Activated T-helper 2 cell treated with anti-CD3 and anti-CD28 coated beads, Interferon-gamma antibody, Interleukin-2, Interleukin-4, amounts not matched to agents 10 μg/mL and 5 μg/mL and 100 μg/mL, durations not matched to agents 14 hours and 24 hours and 36 hours (primary cell): ENCODE data around the gene RNF40. TPM values are rescaled to one million over a fixed set of nuclear protein-coding genes. Genes with fewer than 3 reads are reported as not detected.
A peak's percentile ranks its signal among the peaks of the same experiment; 100 is the strongest.

Experiments used
- DNase-seq: peaks from one replicate; pipeline ENCODE4 v3.0.0; 2021; ENCODE audit warnings: low spot score
- H3K27ac Mint-ChIP-seq: one replicate; pipeline ENCODE4 v1.8.0; 2021; ENCODE audit warnings: mixed read lengths
- H3K27me3 Mint-ChIP-seq: one replicate; pipeline ENCODE4 v1.8.0; 2021; ENCODE audit warnings: low read depth, mixed read lengths
- H3K36me3 Mint-ChIP-seq: one replicate; pipeline ENCODE4 v1.8.0; 2021; ENCODE audit warnings: low read depth, mixed read lengths
- H3K4me1 Mint-ChIP-seq: one replicate; pipeline ENCODE4 v1.8.0; 2021; ENCODE audit warnings: low read depth, mixed read lengths
- H3K4me3 Mint-ChIP-seq: one replicate; pipeline ENCODE4 v1.8.0; 2021; ENCODE audit warnings: low read depth, mild to moderate bottlenecking, moderate library complexity, mixed read lengths
- H3K9me3 Mint-ChIP-seq: one replicate; pipeline ENCODE4 v1.8.0; 2021; ENCODE audit warnings: mixed read lengths
- intact Hi-C: fragments of 100-400 bp; cut with micrococcal nuclease; formaldehyde crosslinking; loops from one replicate; pipeline ENCODE4 v1.15.1; 2023
- total RNA-seq: library from RNA; stranded (reverse); gene quantifications from 2 replicates; pipeline ENCODE4 v1.2.3, GENCODE V29; 2022

RNF40 gene
- total RNA-seq, 1 donor from 2014 or later, result 83.8 TPM

DNA sequence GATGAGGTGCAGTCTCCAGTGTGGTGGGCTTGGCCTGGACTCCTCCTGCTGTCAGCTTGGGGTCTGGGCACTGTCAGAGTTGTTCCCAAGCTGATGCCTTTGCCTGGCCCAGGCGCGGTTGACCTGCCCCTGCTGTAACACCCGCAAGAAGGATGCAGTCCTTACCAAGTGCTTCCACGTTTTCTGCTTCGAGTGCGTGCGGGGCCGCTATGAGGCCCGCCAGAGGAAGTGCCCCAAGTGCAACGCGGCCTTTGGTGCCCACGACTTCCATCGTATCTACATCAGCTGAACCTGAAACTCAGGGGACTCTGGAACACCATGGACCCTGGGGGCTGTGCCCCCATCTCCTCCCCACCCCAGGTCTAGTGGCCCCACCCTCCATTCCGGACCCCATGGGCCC, 11.7 kb downstream of the RNF40 start:
- DNase-seq, result no peak
- Mint-ChIP-seq H3K4me3 (no peak overlapping the region), H3K27ac (no peak overlapping the region), H3K27me3 (no peaks in the 10 kb centered on the region), H3K4me1 (peaks cover 12% of the 10 kb centered on the region), H3K9me3 (no peaks in the 10 kb centered on the region), H3K36me3 (peaks cover 55% of the 10 kb centered on the region)
- intact Hi-C loops, result no loop called here

DNA sequence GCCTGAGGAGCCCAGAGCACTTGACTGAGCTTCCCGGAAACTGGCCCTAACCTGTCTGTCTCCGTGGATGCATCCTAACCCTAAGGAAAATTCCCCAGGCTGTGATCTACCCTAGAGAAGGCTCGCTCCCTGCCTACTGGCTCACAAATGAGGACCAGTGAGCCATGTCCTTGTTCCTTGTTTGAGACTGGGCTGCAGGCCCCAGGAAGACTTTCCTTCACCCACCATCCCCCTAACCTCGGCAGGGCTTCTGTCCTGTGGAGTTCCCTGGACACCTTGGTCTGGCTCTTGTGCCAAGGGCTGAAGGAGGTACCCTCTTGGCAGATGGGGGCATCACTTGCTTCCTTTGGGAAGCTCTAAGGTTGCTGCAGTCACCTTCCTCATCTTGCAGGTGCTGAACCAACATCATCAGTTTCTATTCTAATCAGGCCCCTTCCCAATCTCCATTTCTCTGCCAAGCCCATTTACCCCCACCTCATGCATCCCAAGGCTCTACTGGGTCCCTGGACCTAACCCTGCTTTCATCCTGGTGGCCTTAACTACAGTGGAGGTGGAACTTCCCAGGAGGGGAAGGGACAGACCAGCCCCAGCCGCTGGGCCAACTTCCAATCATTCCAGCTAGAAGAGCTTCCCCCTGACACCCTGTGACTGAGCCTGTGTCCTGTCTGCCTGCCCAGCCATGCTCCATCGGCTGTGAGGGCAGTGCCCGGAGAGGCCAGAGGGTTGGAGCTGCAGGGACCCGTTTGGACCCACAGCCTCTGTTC, 12.4 kb downstream of the RNF40 start:
- peak overlapping the region; percentile 24 for H3K27ac Mint-ChIP-seq
- intact Hi-C loops, result no loop called here
- no peaks in the 10 kb centered on the region for H3K27me3 Mint-ChIP-seq
- peaks cover 48% of the 10 kb centered on the region for H3K36me3 Mint-ChIP-seq
- no peak for DNase-seq
- peak overlapping the region; percentile 93 for H3K4me3 Mint-ChIP-seq
- no peaks in the 10 kb centered on the region for H3K9me3 Mint-ChIP-seq
- peaks cover 12% of the 10 kb centered on the region for H3K4me1 Mint-ChIP-seq

DNA sequence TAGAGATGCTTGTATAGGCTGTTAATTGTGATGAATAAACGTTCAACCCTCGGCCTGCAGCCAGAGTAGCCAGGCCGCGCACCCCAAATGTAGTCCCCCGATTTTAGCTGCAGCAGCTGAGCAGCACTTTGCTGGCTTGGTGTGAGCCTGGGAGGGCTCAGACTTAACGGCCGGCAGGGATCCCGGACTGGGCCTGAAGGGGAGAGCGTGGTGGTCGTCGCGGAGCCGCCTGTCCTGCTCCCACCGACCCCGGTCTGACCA, 12.9 kb downstream of the RNF40 start:
- Mint-ChIP-seq H3K4me1 (peaks cover 12% of the 10 kb centered on the region), H3K27me3 (no peaks in the 10 kb centered on the region), H3K4me3 (peak overlapping the region; percentile 93), H3K9me3 (no peaks in the 10 kb centered on the region), H3K27ac (peak overlapping the region; percentile 94), H3K36me3 (peaks cover 46% of the 10 kb centered on the region)
- intact Hi-C loops, result no loop called here
- no peak for DNase-seq

DNA sequence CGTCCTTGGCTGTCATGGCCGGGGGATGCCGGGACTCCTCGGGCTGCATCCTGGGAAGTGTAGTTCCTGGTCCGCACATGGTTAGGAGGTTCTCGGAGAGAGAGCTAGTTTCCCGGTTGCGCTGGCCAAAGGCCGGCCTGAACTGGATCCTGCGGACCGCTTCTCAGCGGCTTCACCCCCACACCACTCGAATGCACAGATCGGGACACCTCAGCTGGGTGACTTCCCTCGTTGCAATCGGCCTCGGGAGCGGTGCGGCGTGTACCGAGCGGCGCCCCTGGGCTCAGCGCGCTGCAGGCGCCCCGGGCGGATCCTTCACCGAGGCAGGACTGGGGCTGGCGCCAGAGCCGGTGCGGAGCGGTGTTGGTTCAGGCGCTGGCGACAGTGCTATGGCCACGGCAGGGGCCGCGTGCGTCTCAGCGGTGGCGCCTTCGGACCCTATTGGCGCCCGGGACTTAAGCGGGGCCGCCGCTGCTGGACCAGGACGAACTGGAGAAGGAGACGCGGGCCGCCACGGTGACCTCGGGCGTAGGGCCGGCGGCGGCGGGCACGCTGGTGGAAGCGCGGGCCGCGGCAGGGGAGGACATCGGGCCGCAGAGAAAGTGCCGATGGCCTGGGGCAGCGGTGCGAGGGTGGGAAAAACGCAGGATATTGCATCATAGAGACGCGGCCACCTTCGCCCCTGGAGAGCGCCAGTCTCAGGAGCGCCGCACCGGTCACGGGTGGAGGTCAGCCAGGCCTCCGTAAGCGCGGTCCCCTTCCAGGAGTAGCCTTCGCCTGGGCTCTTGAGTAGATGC, 13.5 kb downstream of the RNF40 start:
- peak overlapping the region; percentile 93 for H3K4me3 Mint-ChIP-seq
- intact Hi-C loops, result loop anchor here (1.0 kb wide), 1 partner anchor 39 kb away; no protein-coding TSS in a partner anchor
- H3K27ac Mint-ChIP-seq, result peak overlapping the region; percentile 94
- H3K9me3 Mint-ChIP-seq, result no peaks in the 10 kb centered on the region
- H3K4me1 Mint-ChIP-seq, result peaks cover 12% of the 10 kb centered on the region
- H3K27me3 Mint-ChIP-seq, result no peaks in the 10 kb centered on the region
- peaks cover 41% of the 10 kb centered on the region for H3K36me3 Mint-ChIP-seq
- peak; percentile 54 for DNase-seq

DNA sequence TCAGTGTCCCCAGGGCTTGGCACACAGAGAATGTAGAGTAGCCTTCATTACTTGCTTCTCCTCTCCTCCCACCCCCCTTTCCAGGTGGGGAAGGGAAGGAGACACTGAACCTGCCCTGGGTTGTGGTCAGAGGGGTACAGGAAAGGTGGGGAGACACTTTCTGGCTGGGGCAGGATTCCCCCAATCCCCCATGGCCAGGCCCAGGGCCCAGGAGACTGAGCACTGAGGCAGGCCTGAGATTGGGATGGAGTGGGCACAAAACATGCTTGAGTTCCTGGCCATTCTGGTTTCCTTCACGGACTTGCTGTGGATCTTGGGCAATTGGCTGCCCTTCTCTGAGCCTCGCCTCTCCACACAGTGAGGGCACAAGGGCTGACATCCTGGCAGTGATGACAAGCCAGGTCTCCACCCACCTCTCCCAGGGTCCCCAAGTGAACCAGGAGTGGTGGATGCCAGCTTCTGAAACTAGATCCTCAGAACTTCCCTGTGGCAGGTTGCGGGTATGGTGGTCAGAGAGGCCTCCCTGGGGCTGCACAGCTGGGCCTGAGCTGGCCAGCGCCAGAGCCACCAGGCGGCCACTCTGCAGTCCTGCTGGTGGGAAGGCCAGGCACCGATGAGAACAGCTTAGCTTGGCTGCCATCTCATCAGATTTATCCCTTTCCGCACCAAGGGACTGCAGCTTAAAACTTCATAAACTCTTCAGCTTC, 15.6 kb downstream of the RNF40 start:
- Mint-ChIP-seq H3K36me3 (peaks cover 21% of the 10 kb centered on the region), H3K4me3 (peak overlapping the region; percentile 93), H3K27me3 (no peaks in the 10 kb centered on the region), H3K27ac (no peak overlapping the region), H3K4me1 (peaks cover 12% of the 10 kb centered on the region), H3K9me3 (no peaks in the 10 kb centered on the region)
- intact Hi-C loops, result no loop called here
- DNase-seq, result no peak

DNA sequence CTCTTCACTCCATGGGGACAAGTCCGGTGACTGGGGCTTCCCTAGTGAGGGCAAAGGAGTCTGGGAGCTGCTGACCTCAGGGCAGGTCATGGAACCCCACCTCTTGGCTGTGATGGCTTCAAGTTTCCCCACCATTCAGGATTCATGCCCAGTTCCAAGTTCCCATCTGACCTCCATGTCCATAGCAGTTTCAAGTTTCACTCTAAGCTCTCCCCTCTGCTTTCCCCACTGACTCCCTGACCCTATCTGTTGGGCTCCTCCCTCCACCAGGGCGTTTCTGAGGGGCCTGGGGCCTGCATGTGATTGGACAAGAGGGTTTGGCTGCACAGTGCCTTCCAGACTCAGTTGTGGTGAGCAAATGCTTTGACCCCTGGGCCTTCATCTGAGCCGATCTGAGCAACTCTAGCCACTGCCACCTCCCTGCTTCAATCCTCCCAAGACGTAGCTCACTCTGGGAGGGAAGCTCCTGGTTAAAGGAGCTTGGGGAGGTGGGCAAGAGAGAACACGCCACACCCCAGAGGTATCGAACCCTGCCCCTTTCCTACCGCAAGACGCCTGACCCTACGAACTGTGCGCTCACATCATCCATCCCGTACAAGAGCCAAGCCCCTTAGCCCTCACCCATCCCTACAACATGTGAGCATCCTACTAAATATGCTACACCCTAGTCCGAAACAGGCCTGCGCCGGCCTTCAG, 16.6 kb downstream of the RNF40 start:
- H3K4me1 Mint-ChIP-seq, result peaks cover 12% of the 10 kb centered on the region

DNA sequence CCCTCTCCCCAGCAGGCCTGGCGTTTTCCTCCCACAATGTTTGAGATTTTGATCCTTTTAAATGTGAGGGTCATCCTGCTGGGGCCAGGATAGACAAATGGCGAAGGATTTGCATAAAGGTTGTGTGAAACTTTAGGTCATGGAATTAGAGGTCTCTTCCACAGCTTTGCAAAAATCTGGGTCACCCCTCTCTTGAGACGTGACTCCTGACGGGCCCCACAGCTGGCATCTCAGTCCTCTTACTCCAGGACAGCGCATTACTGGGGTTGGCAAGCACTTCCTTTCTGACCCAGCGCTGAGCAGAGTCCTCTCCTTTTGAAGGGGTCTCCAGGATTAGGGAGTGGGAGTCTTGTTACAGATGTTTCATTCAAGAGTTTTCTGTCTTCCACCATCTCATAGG, 17.5 kb downstream of the RNF40 start:
- intact Hi-C loops, result no loop called here
- H3K9me3 Mint-ChIP-seq, result no peaks in the 10 kb centered on the region

More for the DNA sequence above, 16.6 kb downstream of the RNF40 start:
- no peaks in the 10 kb centered on the region for H3K9me3 Mint-ChIP-seq
- peaks cover 14% of the 10 kb centered on the region for H3K36me3 Mint-ChIP-seq
- intact Hi-C loops, result no loop called here
- H3K4me3 Mint-ChIP-seq, result peak overlapping the region; percentile 4
- H3K27me3 Mint-ChIP-seq, result no peaks in the 10 kb centered on the region
- no peak for DNase-seq
- H3K27ac Mint-ChIP-seq, result no peak overlapping the region

DNA sequence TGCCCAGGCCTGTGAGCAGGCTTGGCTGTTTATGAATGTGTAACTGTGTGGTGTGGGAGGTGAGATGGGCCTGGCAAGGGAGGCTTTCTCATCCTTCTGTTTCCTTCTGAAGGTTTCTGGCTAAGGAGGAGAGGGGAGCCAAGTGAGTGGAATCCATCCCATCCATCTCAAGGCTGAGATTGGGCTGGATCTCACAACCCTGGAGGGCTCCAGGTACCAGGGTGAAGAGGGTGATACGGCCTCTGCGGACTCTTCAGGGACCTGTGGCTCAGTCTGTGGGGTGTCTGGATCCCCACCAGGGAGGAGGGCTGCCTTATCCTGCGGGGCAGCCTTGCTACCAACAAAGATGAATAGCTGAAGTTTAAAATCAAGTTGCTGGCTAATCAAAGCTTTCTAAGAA, 17.9 kb downstream of the RNF40 start:
- no peak overlapping the region for H3K4me3 Mint-ChIP-seq
- intact Hi-C loops, result no loop called here

More for the DNA sequence above, 17.5 kb downstream of the RNF40 start:
- H3K27ac Mint-ChIP-seq, result no peak overlapping the region
- peaks cover 12% of the 10 kb centered on the region for H3K4me1 Mint-ChIP-seq
- H3K4me3 Mint-ChIP-seq, result no peak overlapping the region
- DNase-seq, result no peak
- H3K36me3 Mint-ChIP-seq, result peaks cover 10% of the 10 kb centered on the region
- H3K27me3 Mint-ChIP-seq, result peaks cover 2% of the 10 kb centered on the region

DNA sequence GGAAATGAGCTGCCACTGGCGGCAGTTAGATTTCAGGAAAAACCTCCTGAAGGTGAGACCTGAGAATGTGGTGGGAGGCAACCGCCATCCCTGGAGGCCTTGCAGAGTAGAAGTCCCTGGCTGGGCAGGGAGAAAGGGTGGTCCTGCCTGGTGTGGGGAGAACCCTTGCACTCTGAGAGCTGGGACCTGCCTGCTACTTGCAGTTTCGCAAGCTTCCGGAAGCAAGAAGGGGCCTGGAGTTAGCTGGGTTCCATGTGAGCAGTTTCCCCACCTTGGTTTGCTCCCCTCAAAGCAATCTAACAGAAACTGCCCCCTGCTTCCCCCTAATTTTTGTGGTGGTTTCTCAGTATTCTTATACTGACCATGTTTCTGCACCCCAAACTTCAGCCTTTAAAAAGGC, 18.4 kb downstream of the RNF40 start:
- Mint-ChIP-seq H3K27ac (no peak overlapping the region), H3K27me3 (peaks cover 10% of the 10 kb centered on the region), H3K4me3 (no peak overlapping the region), H3K9me3 (no peaks in the 10 kb centered on the region), H3K36me3 (peaks cover 6% of the 10 kb centered on the region), H3K4me1 (peaks cover 4% of the 10 kb centered on the region)
- intact Hi-C loops, result no loop called here
- no peak for DNase-seq

More for the DNA sequence above, 17.9 kb downstream of the RNF40 start:
- Mint-ChIP-seq H3K36me3 (peaks cover 10% of the 10 kb centered on the region), H3K9me3 (no peaks in the 10 kb centered on the region), H3K4me1 (peaks cover 8% of the 10 kb centered on the region), H3K27me3 (peaks cover 4% of the 10 kb centered on the region), H3K27ac (no peak overlapping the region)
- no peak for DNase-seq

DNA sequence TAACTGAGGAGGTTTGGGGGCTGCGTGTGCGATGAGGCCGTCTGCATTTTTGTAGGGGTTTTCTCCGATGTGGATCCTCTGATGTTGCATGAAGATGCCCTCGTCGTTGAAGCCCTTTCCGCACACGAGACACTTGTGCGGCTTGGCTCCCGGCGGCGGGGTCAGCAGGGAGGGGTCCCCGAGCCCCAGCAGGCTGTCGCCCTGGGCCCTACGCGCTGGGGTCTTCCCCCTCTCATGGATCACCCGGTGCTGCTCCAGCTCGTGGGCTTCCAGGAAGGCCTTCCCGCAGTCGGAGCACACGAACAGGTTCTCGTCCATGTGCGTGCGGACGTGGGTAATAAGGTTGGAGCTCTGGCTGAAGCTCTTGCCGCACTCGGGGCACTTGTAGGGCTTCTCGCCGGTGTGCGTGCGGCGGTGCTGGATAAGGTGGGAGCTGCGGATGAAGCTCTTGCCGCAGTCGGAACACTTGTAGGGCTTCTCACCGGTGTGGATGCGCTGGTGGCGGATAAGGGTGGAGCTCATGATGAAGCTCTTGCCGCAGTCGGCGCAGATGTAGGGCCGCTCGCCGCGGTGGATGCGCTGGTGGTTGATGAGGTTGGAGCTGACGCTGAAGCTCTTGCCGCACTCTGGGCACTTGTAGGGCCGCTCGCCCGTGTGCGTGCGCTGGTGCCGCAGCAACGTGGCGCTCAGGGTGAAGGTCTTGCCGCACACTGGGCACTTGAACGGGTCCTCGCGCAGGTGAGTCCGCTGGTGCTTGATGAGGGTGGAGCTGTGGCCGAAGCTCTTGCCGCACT, 20.6 kb downstream of the RNF40 start:
- Mint-ChIP-seq H3K27ac (no peak overlapping the region), H3K27me3 (peaks cover 24% of the 10 kb centered on the region), H3K4me1 (peaks cover 1% of the 10 kb centered on the region), H3K9me3 (no peaks in the 10 kb centered on the region), H3K36me3 (no peaks in the 10 kb centered on the region), H3K4me3 (no peak overlapping the region)
- DNase-seq, result no peak
- intact Hi-C loops, result no loop called here

DNA sequence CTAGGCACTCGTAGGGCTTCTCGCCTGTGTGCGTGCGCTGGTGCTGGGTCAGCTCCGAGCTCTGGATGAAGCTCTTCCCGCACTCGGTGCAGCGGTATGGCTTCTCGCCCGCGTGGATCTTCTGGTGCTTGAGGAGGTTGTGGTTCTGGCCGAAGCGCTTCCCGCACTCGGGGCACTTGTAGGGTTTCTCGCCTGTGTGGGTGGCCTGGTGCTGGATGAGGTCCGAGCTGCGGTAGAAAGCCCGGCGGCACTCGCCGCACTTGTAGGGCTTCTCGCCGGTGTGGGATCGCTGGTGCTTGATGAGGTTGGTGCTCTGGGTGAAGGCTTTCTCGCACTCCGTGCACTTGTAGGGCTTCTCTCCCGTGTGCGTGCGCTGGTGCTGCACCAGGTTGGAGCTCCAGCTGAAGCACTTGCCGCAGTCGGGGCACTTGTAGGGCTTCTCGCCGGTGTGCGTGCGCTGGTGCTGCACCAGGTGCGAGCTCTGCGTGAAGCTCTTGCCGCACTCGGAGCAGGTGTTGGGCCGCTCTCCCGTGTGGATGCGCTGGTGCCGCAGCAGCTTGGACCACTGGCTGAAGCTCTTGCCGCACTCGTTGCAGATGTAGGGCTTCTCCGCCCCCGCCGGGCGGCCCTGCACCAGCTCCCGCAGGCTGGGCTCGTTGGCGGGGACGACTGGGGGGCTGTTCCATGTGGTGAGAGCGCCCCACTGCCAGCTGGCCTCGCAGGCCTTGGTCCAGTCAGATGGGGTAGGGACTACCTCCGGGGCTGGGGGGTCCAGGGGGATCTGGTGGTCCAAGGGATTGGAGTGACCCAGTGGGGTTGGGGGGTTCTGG, 21.4 kb downstream of the RNF40 start:
- peaks cover 31% of the 10 kb centered on the region for H3K27me3 Mint-ChIP-seq
- no peaks in the 10 kb centered on the region for H3K36me3 Mint-ChIP-seq
- DNase-seq, result no peak
- intact Hi-C loops, result no loop called here
- no peaks in the 10 kb centered on the region for H3K9me3 Mint-ChIP-seq
- H3K27ac Mint-ChIP-seq, result no peak overlapping the region
- H3K4me1 Mint-ChIP-seq, result peaks cover 1% of the 10 kb centered on the region
- H3K4me3 Mint-ChIP-seq, result no peak overlapping the region
